HEK293 (cell line): ENCODE results near the gene OSTF1.

Experiments
- CTCF ChIA-PET: fragments of 350-600 bp; formaldehyde crosslinking; extraction: SDS; loops from one replicate; lab custom pipeline; 2021; ENCODE audit warnings: antibody characterized with exemption; lab: Yijun Ruan, JAX
- POLR2A ChIA-PET: fragments of 300-600 bp; formaldehyde crosslinking; extraction: SDS; loops from one replicate; lab custom pipeline; 2020; ENCODE audit warnings: antibody characterized with exemption, inconsistent platforms; lab: Yijun Ruan, JAX
- H3K27ac ChIP-seq: fragments of 200-500 bp; sonication (Bioruptor generic); 2 replicates; pipeline ENCODE4 v1.5.1; 2014; ENCODE audit warnings: low read depth, low read length, control low read depth, inconsistent platforms; ENCODE audit errors: extremely low read depth
- H3K36me3 ChIP-seq, 2 experiments: fragments of 200-500 bp in 1 of 2; sonication (Bioruptor generic) in 1 of 2; 1 replicate in 1 of 2; 2 replicates in 1 of 2; pipeline ENCODE4 v1.5.1; 2014 to 2017; ENCODE audit warnings: inconsistent platforms in 2 of 2, low read length in 2 of 2; ENCODE audit not compliant: control insufficient read depth in 2 of 2, insufficient read depth in 1 of 2
- H3K4me1 ChIP-seq: fragments of 200-500 bp; sonication (Bioruptor generic); 2 replicates; pipeline ENCODE4 v1.5.1; 2014; ENCODE audit warnings: mild to moderate bottlenecking, low read length, inconsistent platforms; ENCODE audit not compliant: control insufficient read depth, insufficient read depth
- H3K4me3 ChIP-seq: 2 replicates; pipeline ENCODE4 v1.5.1; 2011; ENCODE audit warnings: low read depth, mild to moderate bottlenecking, control low read depth, low read length, moderate library complexity
- H3K9me3 ChIP-seq: fragments of 200-500 bp; sonication (Bioruptor generic); 2 replicates; pipeline ENCODE4 v1.5.1; 2014; ENCODE audit warnings: low read depth, low read length, inconsistent platforms; ENCODE audit not compliant: control insufficient read depth, insufficient read depth
- IKZF3 ChIP-seq: fragments of 450-650 bp; IDR thresholded peaks from 2 replicates; pipeline ENCODE4 v1.5.0; 2018; ENCODE audit warnings: missing biosample characterization, mild to moderate bottlenecking, missing genetic modification characterization, moderate library complexity
- KLF1 ChIP-seq: fragments of 450-650 bp; formaldehyde crosslinking; IDR thresholded peaks from 2 replicates; pipeline ENCODE4 v1.5.1; 2016; ENCODE audit warnings: missing biosample characterization, missing genetic modification characterization
- MYNN ChIP-seq: fragments of 450-650 bp; formaldehyde crosslinking; IDR thresholded peaks from 2 replicates; pipeline ENCODE4 v1.5.1; 2016; ENCODE audit warnings: missing biosample characterization, missing genetic modification characterization, borderline replicate concordance
- OVOL3 ChIP-seq: fragments of 450-650 bp; formaldehyde crosslinking; IDR thresholded peaks from 2 replicates; pipeline ENCODE4 v1.5.1; 2016; ENCODE audit warnings: missing biosample characterization, missing genetic modification characterization
- PRDM6 ChIP-seq: fragments of 450-650 bp; formaldehyde crosslinking; IDR thresholded peaks from 2 replicates; pipeline ENCODE4 v1.5.1; 2017; ENCODE audit warnings: missing biosample characterization, missing genetic modification characterization
- SETDB1 ChIP-seq: IDR thresholded peaks from one replicate; pipeline ENCODE4 v1.6.1; 2017; ENCODE audit warnings: mild to moderate bottlenecking, low read length, moderate library complexity, mixed read lengths; ENCODE audit not compliant: insufficient read length
- SP3 ChIP-seq: fragments of 450-650 bp; formaldehyde crosslinking; IDR thresholded peaks from 2 replicates; pipeline ENCODE4 v1.5.1; 2016; ENCODE audit warnings: missing biosample characterization, missing genetic modification characterization
- TRIM28 ChIP-seq: IDR thresholded peaks from 2 replicates; pipeline ENCODE4 v1.6.1; 2011; ENCODE audit warnings: low read length, control low read depth, borderline replicate concordance
- ZBTB17 ChIP-seq: fragments of 450-650 bp; formaldehyde crosslinking; IDR thresholded peaks from 2 replicates; pipeline ENCODE4 v1.5.1; 2016; ENCODE audit warnings: missing biosample characterization, missing genetic modification characterization
- ZNF266 ChIP-seq: fragments of 450-650 bp; formaldehyde crosslinking; IDR thresholded peaks from 2 replicates; pipeline ENCODE4 v1.5.1; 2016; ENCODE audit warnings: missing biosample characterization, missing genetic modification characterization, low read depth
- ZNF292 ChIP-seq: fragments of 450-650 bp; formaldehyde crosslinking; IDR thresholded peaks from 2 replicates; pipeline ENCODE4 v1.5.1; 2016; ENCODE audit warnings: low read depth, missing biosample characterization, missing genetic modification characterization, borderline replicate concordance
- ZNF362 ChIP-seq: fragments of 450-650 bp; formaldehyde crosslinking; IDR thresholded peaks from 2 replicates; pipeline ENCODE4 v1.5.1; 2016; ENCODE audit warnings: missing biosample characterization, missing genetic modification characterization
- ZNF391 ChIP-seq: fragments of 450-650 bp; formaldehyde crosslinking; IDR thresholded peaks from 2 replicates; pipeline ENCODE4 v1.5.1; 2016; ENCODE audit warnings: low read depth, missing biosample characterization, missing genetic modification characterization, borderline replicate concordance
- ZNF404 ChIP-seq: fragments of 450-650 bp; formaldehyde crosslinking; IDR thresholded peaks from 2 replicates; pipeline ENCODE4 v1.5.1; 2017; ENCODE audit warnings: missing biosample characterization, missing genetic modification characterization
- ZNF423 ChIP-seq: fragments of 450-650 bp; formaldehyde crosslinking; IDR thresholded peaks from 2 replicates; pipeline ENCODE4 v1.5.1; 2016; ENCODE audit warnings: missing biosample characterization, missing genetic modification characterization
- ZNF555 ChIP-seq: fragments of 450-650 bp; formaldehyde crosslinking; conservative IDR thresholded peaks from 2 replicates; pipeline ENCODE4 v1.5.1; 2017; ENCODE audit warnings: missing biosample characterization, mild to moderate bottlenecking, missing genetic modification characterization, inconsistent platforms
- ZNF621 ChIP-seq: fragments of 450-650 bp; formaldehyde crosslinking; IDR thresholded peaks from 2 replicates; pipeline ENCODE4 v1.5.1; 2017; ENCODE audit warnings: missing biosample characterization, missing genetic modification characterization
- ZNF624 ChIP-seq: fragments of 450-650 bp; formaldehyde crosslinking; IDR thresholded peaks from 2 replicates; pipeline ENCODE4 v1.5.1; 2017; ENCODE audit warnings: missing biosample characterization, missing genetic modification characterization
- ZNF664 ChIP-seq: fragments of 450-650 bp; formaldehyde crosslinking; IDR thresholded peaks from 2 replicates; pipeline ENCODE4 v1.5.1; 2016; ENCODE audit warnings: missing biosample characterization, missing genetic modification characterization
- ZNF76 ChIP-seq: fragments of 450-650 bp; formaldehyde crosslinking; IDR thresholded peaks from 2 replicates; pipeline ENCODE4; 2016; ENCODE audit warnings: low read depth, missing biosample characterization, missing genetic modification characterization, borderline replicate concordance
- ZSCAN30 ChIP-seq: fragments of 450-650 bp; IDR thresholded peaks from 2 replicates; pipeline ENCODE4 v1.5.1; 2018; ENCODE audit warnings: missing biosample characterization, mild to moderate bottlenecking, missing genetic modification characterization, moderate library complexity
- TF ChIP-seq, protein P1 (sequence below): fragments of 450-650 bp; formaldehyde crosslinking; IDR thresholded peaks from 2 replicates; pipeline ENCODE4 v1.5.1; 2016; ENCODE audit warnings: missing biosample characterization, missing genetic modification characterization
- TF ChIP-seq, protein P2 (sequence below): fragments of 450-650 bp; formaldehyde crosslinking; IDR thresholded peaks from 2 replicates; pipeline ENCODE4 v1.5.1; 2016; ENCODE audit warnings: missing biosample characterization, missing genetic modification characterization
- TF ChIP-seq, protein P3 (sequence below): fragments of 450-650 bp; formaldehyde crosslinking; IDR thresholded peaks from 2 replicates; pipeline ENCODE4 v1.5.1; 2016; ENCODE audit warnings: missing biosample characterization, missing genetic modification characterization
- TF ChIP-seq, protein P4 (sequence below): fragments of 450-650 bp; formaldehyde crosslinking; IDR thresholded peaks from 2 replicates; pipeline ENCODE4 v1.5.1; 2017; ENCODE audit warnings: missing biosample characterization, missing genetic modification characterization

OSTF1 gene

GRCh38 chr9:75123696-75124095 lies 35.4 kb downstream of the OSTF1 start:
- H3K4me1 ChIP-seq, result no peaks in the 10 kb centered on the region
- POLR2A ChIA-PET, result no interaction called here
- TF ChIP-seq TRIM28 (no peak), MYNN (tag by site-specific recombination) (no peak), SP3 (no peak), ZNF266 (tag by site-specific recombination) (no peak), KLF1 (tag by site-specific recombination) (no peak), ZNF664 (tag by site-specific recombination) (no peak), ZNF423 (tag by site-specific recombination) (no peak), ZNF292 (tag by site-specific recombination) (no peak)
- TF ChIP-seq, protein P1, sequence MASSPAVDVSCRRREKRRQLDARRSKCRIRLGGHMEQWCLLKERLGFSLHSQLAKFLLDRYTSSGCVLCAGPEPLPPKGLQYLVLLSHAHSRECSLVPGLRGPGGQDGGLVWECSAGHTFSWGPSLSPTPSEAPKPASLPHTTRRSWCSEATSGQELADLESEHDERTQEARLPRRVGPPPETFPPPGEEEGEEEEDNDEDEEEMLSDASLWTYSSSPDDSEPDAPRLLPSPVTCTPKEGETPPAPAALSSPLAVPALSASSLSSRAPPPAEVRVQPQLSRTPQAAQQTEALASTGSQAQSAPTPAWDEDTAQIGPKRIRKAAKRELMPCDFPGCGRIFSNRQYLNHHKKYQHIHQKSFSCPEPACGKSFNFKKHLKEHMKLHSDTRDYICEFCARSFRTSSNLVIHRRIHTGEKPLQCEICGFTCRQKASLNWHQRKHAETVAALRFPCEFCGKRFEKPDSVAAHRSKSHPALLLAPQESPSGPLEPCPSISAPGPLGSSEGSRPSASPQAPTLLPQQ (tag by site-specific recombination), result no peak
- TF ChIP-seq, all 188 proteins: peak for 0
- Histone ChIP-seq H3K4me3 (no peak overlapping the region), H3K27ac (no peak overlapping the region), H3K9me3 (no peaks in the 10 kb centered on the region), H3K36me3 (peaks cover 0 to 5% of the 10 kb centered on the region in 2 experiments; a peak in 1 of 3 replicates)
- CTCF ChIA-PET, result interaction anchor here (0.8 kb wide), 1 partner anchor 18 kb away, joined by 6 read pairs; no protein-coding TSS in a partner anchor

DNA sequence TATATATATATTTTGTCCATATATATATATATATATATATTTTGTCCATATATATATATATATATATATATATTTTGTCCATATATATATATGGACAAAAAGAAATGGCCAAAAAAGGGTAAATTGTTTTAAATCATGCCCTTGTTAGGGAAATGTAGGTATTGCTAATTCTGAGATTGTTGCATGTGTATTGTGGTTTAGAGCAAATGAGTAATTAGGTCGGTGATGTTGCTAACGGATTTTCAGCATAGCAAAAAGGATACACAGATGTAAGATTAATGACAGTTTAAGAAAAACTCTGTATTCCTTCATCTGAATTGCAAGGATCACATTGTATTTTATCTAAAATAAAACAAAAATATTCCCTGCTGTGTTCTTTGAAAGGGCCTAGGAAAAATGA lies 40.2 kb downstream of the OSTF1 start:
- no peaks in the 10 kb centered on the region for H3K9me3 ChIP-seq
- no peaks in the 10 kb centered on the region for H3K4me1 ChIP-seq
- H3K4me3 ChIP-seq, result no peak overlapping the region
- CTCF ChIA-PET, result no interaction called here
- H3K36me3 ChIP-seq, result peaks cover 0 to 9% of the 10 kb centered on the region in 2 experiments; a peak in 1 of 3 replicates
- POLR2A ChIA-PET, result no interaction called here
- no peak overlapping the region for H3K27ac ChIP-seq
- TF ChIP-seq IKZF3 (tag by site-specific recombination) (no peak), ZNF555 (tag by site-specific recombination) (no peak), ZNF404 (tag by site-specific recombination) (no peak), ZNF621 (no peak), ZSCAN30 (tag by site-specific recombination) (no peak), ZNF362 (tag by site-specific recombination) (no peak), OVOL3 (tag by site-specific recombination) (no peak), ZNF76 (no peak), SETDB1 (no peak), ZBTB17 (no peak), ZNF391 (tag by site-specific recombination) (no peak), ZNF624 (tag by site-specific recombination) (no peak), PRDM6 (no peak)
- TF ChIP-seq, protein P2, sequence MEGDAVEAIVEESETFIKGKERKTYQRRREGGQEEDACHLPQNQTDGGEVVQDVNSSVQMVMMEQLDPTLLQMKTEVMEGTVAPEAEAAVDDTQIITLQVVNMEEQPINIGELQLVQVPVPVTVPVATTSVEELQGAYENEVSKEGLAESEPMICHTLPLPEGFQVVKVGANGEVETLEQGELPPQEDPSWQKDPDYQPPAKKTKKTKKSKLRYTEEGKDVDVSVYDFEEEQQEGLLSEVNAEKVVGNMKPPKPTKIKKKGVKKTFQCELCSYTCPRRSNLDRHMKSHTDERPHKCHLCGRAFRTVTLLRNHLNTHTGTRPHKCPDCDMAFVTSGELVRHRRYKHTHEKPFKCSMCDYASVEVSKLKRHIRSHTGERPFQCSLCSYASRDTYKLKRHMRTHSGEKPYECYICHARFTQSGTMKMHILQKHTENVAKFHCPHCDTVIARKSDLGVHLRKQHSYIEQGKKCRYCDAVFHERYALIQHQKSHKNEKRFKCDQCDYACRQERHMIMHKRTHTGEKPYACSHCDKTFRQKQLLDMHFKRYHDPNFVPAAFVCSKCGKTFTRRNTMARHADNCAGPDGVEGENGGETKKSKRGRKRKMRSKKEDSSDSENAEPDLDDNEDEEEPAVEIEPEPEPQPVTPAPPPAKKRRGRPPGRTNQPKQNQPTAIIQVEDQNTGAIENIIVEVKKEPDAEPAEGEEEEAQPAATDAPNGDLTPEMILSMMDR (tag by site-specific recombination), result no peak
- TF ChIP-seq, protein P3, sequence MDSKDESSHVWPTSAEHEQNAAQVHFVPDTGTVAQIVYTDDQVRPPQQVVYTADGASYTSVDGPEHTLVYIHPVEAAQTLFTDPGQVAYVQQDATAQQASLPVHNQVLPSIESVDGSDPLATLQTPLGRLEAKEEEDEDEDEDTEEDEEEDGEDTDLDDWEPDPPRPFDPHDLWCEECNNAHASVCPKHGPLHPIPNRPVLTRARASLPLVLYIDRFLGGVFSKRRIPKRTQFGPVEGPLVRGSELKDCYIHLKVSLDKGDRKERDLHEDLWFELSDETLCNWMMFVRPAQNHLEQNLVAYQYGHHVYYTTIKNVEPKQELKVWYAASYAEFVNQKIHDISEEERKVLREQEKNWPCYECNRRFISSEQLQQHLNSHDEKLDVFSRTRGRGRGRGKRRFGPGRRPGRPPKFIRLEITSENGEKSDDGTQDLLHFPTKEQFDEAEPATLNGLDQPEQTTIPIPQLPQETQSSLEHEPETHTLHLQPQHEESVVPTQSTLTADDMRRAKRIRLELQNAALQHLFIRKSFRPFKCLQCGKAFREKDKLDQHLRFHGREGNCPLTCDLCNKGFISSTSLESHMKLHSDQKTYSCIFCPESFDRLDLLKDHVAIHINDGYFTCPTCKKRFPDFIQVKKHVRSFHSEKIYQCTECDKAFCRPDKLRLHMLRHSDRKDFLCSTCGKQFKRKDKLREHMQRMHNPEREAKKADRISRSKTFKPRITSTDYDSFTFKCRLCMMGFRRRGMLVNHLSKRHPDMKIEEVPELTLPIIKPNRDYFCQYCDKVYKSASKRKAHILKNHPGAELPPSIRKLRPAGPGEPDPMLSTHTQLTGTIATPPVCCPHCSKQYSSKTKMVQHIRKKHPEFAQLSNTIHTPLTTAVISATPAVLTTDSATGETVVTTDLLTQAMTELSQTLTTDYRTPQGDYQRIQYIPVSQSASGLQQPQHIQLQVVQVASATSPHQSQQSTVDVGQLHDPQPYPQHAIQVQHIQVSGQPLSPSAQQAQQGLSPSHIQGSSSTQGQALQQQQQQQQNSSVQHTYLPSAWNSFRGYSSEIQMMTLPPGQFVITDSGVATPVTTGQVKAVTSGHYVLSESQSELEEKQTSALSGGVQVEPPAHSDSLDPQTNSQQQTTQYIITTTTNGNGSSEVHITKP, result no peak
- TF ChIP-seq, protein P4, sequence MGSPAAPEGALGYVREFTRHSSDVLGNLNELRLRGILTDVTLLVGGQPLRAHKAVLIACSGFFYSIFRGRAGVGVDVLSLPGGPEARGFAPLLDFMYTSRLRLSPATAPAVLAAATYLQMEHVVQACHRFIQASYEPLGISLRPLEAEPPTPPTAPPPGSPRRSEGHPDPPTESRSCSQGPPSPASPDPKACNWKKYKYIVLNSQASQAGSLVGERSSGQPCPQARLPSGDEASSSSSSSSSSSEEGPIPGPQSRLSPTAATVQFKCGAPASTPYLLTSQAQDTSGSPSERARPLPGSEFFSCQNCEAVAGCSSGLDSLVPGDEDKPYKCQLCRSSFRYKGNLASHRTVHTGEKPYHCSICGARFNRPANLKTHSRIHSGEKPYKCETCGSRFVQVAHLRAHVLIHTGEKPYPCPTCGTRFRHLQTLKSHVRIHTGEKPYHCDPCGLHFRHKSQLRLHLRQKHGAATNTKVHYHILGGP, result no peak
- TF ChIP-seq, all 188 proteins: peak for 0
